Measurements from ENCODE around the gene DUOXA2. TPM values are rescaled to one million over a fixed set of nuclear protein-coding genes. Genes with fewer than 3 reads are reported as not detected.

The DUOXA2 gene
- total and polyA plus RNA-seq, 3 donors from 2014 or later = 0.31 to 0.39 (median 0.36) TPM

- Histone ChIP-seq H3K27me3 (no peaks in the 10 kb centered on the region), H3K9me3 (no peaks in the 10 kb centered on the region), H3K4me1 (peaks cover 5% of the 10 kb centered on the region), H3K36me3 (ENCODE audit: low read depth, missing control alignments) (no peaks in the 10 kb centered on the region), H3K27ac (no peak overlapping the region), H3K4me3 (no peak overlapping the region)
- peak in 1 of 3 experiments; percentile 10 for TF ChIP-seq CTCF (IDR thresholded peaks at IDR 0.05)
- no peak for TF ChIP-seq POLR2A (IDR thresholded peaks at IDR 0.05)
- DNase-seq = no peak
- 16 to 18% methylated on average over 10 of the region's 10 CpGs for WGBS, 2 donors
- intact Hi-C loops (cut with DNase I; ENCODE audit: low total_unique reads) = no loop called here
These were observed 22.2 kb downstream of the DUOXA2 start for GRCh38 chr15:45136378-45136764.

GRCh38 chr15:45137703-45138102 lies 23.6 kb downstream of the DUOXA2 start:
- H3K27ac ChIP-seq = no peak overlapping the region
- H3K36me3 ChIP-seq (ENCODE audit: low read depth, missing control alignments) = no peaks in the 10 kb centered on the region
- H3K27me3 ChIP-seq = no peaks in the 10 kb centered on the region
- no peaks in the 10 kb centered on the region for H3K9me3 ChIP-seq
- H3K4me3 ChIP-seq = no peak overlapping the region
- intact Hi-C loops (cut with DNase I; ENCODE audit: low total_unique reads) = no loop called here
- no peak for DNase-seq
- WGBS, 2 donors = 82 to 84% methylated on average over 7 to 8 of the region's 8 CpGs
- H3K4me1 ChIP-seq = peaks cover 5% of the 10 kb centered on the region
- TF ChIP-seq CTCF (IDR thresholded peaks at IDR 0.05) (no peak), POLR2A (IDR thresholded peaks at IDR 0.05) (no peak)

GRCh38 chr15:45138814-45139765 lies 25.0 kb downstream of the DUOXA2 start:
- no peak overlapping the region for H3K27ac ChIP-seq
- no peaks in the 10 kb centered on the region for H3K36me3 ChIP-seq (ENCODE audit: low read depth, missing control alignments)
- no peak overlapping the region for H3K4me3 ChIP-seq
- intact Hi-C loops (cut with DNase I; ENCODE audit: low total_unique reads) = no loop called here
- no peaks in the 10 kb centered on the region for H3K9me3 ChIP-seq
- no peak for TF ChIP-seq CTCF (IDR thresholded peaks at IDR 0.05)
- no peak for TF ChIP-seq POLR2A (IDR thresholded peaks at IDR 0.05)
- DNase-seq = no peak
- H3K27me3 ChIP-seq = no peaks in the 10 kb centered on the region
- H3K4me1 ChIP-seq = peaks cover 5% of the 10 kb centered on the region
- 31 to 63% methylated on average over 2 to 12 of the region's 12 CpGs for WGBS, 2 donors

- TF ChIP-seq POLR2A (IDR thresholded peaks at IDR 0.05) (no peak), CTCF (IDR thresholded peaks at IDR 0.05) (no peak)
These were observed 25.6 kb downstream of the DUOXA2 start for GRCh38 chr15:45139770-45140169.

More at GRCh38 chr15:45139770-45140169, 25.6 kb downstream of the DUOXA2 start:
- no peak for DNase-seq
- intact Hi-C loops (cut with DNase I; ENCODE audit: low total_unique reads) = no loop called here
- peaks cover 5% of the 10 kb centered on the region for H3K4me1 ChIP-seq
- H3K4me3 ChIP-seq = no peak overlapping the region
- H3K27ac ChIP-seq = no peak overlapping the region
- WGBS, 2 donors = 82 to 84% methylated on average over 6 of the region's 6 CpGs
- no peaks in the 10 kb centered on the region for H3K27me3 ChIP-seq
- H3K36me3 ChIP-seq (ENCODE audit: low read depth, missing control alignments) = no peaks in the 10 kb centered on the region
- H3K9me3 ChIP-seq = no peaks in the 10 kb centered on the region

Measured in testis (tissue), 3 donors.